ENCODE data around the gene SLC23A1. TPM values are rescaled to one million over a fixed set of nuclear protein-coding genes. Genes with fewer than 3 reads are reported as not detected.

Gene SLC23A1
- total and polyA plus RNA-seq, 9 donors = 0.04 to 2.1 (median 0.23) TPM

DNA sequence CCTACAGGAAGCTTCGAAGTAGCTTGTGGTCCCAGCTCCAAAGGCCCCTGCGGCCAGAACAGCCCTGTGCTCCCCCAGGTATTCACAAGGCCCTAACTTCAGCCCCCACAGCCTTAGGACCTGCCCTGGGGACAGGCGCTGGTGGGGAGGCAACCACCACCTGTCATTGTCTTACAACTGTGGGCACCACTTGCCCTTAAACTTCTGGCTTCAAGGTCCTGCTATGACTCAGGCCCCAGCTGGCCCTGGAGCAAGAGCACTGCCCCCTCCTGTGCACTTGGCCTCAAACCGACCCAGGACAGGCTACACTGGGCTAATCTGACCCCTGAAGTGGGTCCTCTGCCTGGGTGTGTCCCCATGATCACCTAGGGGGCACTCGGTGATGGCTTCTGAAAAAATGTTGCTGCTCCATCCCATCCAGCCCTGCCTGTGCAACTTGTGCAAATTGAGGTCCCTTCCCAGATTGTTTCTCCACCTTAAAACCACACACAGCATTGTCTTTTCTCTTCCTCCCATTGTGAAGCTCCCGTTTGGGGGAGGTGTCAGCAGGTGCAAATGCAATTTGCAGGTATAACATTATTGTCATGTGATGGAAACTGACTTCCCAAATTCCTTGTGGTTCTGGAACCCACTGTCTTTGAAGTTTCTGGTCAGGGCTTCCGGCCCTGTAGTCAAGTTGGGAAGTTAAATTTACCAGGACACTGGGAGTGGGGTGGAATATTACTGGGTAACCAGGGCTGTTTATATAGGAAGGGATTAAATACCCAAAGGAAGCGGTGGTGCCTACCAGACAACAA lies 12.9 kb upstream of the SLC23A1 start:
- Histone ChIP-seq H3K27ac (ENCODE audit: low read length) (peak overlapping the region; percentile 91), H3K9me3 (replicated peaks; ENCODE audit: control insufficient read depth, low read depth, low read length) (no peaks in the 10 kb centered on the region), H3K36me3 (ENCODE audit: control insufficient read depth, insufficient read depth, low read length) (peaks cover 10% of the 10 kb centered on the region), H3K4me1 (ENCODE audit: control insufficient read depth, insufficient read depth, low read length) (peaks cover 57% of the 10 kb centered on the region), H3K27me3 (ENCODE audit: control insufficient read depth, insufficient read depth, low read length) (peaks cover 39% of the 10 kb centered on the region), H3K4me3 (ENCODE audit: low read length) (peak overlapping the region; percentile 66)
- DNase-seq = peak; percentile 73
- WGBS (ENCODE audit: insufficient coverage) = 81% methylated on average over 6 of the region's 8 CpGs

DNA sequence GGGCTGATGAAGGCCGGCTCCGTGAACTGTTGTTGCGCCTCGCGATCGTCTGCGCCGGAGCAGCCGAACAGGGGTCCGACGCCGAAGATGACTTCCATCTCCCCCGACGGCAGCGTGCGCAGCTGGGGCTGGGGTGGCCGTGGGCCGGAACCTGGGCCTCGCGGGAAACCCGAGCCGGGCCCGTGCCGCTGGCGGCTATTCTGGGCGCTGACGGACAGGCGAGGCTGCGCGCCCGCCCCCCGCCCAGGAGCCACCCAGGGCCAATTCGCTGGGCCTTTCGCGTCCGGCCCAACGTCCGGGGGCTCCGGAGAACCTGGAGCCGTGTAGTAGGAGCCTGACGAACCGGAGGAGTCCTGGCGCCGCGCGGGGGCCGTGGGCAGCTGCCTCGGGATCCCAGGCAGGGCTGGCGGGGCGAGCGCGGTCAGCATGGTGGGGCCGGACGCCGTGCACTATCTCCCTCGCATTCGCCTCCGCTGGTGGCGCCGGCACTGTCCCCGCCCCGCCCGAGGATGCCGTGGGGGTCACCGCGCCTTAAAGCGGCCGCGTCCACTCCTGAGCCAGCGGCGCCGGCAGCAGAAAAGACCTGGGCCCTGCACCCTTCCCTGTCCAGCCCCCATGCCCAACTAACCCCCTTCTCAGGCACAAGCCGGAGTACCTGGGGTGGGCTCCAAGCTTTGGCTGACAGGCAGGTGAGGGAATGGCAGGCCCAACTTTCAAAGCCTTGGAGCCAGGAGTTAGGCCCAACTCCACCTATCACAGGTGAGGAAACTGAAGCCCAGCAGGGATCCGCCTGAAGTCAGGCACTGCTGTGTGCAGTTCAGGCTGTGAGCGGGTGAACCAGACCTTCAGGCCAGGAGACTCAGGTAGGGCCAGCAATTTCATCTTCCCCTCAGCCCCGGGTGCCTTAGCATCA lies 11.8 kb upstream of the SLC23A1 start, which contains the start of gene PROB1:
TSS of gene PROB1 (minus strand) at position 451 of the 913 bp plus-strand sequence. CDS start at position 428, 23 bp downstream.
- Histone ChIP-seq H3K4me1 (ENCODE audit: control insufficient read depth, insufficient read depth, low read length) (peaks cover 57% of the 10 kb centered on the region), H3K4me3 (ENCODE audit: low read length) (peak within 1 kb of the TSS; percentile 66), H3K27ac (ENCODE audit: low read length) (peak within 1 kb of the TSS; percentile 91), H3K27me3 (ENCODE audit: control insufficient read depth, insufficient read depth, low read length) (peaks cover 39% of the 10 kb centered on the region), H3K9me3 (replicated peaks; ENCODE audit: control insufficient read depth, low read depth, low read length) (no peaks in the 10 kb centered on the region), H3K36me3 (ENCODE audit: control insufficient read depth, insufficient read depth, low read length) (peaks cover 15% of the 10 kb centered on the region)
- 7% methylated on average over 72 of the region's 76 CpGs for WGBS (ENCODE audit: insufficient coverage)
- DNase-seq = peak; percentile 72

DNA sequence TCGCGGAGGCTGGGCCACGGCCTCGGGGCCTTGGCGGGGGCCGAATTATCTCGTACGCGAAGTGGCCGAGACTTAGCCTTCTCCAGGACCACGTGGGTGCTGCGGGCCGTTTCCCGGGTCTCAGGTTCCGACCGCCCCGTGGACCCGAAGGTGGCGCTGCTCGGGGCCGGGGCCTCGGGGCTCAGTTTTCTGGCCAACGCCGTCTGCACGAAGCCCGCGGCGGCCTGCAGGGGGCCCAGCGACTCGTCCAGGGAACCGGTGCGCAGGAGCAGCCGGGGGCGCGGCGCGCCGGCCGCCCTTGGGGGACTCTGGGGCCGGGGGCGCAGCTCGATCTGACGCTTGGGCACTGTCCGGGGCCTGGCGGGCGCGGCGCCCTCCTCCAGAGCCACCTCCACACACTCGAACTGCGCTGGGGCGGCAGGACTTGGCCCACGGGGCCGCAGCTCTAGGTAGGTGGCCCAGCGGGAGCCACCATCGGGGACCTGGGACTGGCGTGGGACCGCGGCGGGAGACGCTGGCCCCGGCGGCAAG lies 11.1 kb upstream of the SLC23A1 start:
- peaks cover 39% of the 10 kb centered on the region for H3K27me3 ChIP-seq (ENCODE audit: control insufficient read depth, insufficient read depth, low read length)
- H3K4me3 ChIP-seq (ENCODE audit: low read length) = peak overlapping the region; percentile 66
- DNase-seq = peak; percentile 52
- peak overlapping the region; percentile 87 for H3K27ac ChIP-seq (ENCODE audit: low read length)
- peaks cover 15% of the 10 kb centered on the region for H3K36me3 ChIP-seq (ENCODE audit: control insufficient read depth, insufficient read depth, low read length)
- H3K9me3 ChIP-seq (replicated peaks; ENCODE audit: control insufficient read depth, low read depth, low read length) = no peaks in the 10 kb centered on the region
- peaks cover 57% of the 10 kb centered on the region for H3K4me1 ChIP-seq (ENCODE audit: control insufficient read depth, insufficient read depth, low read length)
- under 1% methylated on average over 61 of the region's 62 CpGs for WGBS (ENCODE audit: insufficient coverage)

DNA sequence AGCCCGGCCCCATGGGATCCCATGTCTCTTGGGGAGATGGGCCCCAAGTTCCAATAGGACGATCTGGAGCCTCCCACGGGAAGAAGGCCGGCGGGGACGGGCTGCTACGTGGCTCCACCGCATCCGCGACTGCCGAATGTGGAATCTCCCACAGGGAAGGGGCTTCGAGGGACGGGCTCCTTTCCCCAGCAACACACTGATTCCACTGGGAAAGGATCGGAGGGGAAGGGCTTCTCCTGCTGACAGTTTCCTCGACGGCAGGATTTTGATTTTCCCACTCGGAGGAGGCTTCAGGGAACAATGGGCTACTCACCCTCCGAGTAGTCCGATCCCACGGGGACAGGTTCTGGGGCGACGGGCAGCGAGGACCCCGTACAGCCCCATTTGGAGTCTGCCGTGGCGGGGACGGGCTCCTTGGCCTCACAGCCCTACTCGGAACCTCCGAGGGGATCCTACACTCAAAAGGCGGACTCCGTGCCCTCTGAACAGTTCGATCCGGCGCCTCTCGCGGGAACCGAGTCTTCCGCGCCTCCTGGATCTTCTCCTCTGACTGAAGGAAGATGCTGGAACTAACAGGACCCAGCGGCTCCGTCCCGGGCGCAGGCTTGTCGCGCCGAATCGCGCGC lies 10.5 kb upstream of the SLC23A1 start:
- Histone ChIP-seq H3K27me3 (ENCODE audit: control insufficient read depth, insufficient read depth, low read length) (peaks cover 39% of the 10 kb centered on the region), H3K4me1 (ENCODE audit: control insufficient read depth, insufficient read depth, low read length) (peaks cover 60% of the 10 kb centered on the region), H3K36me3 (ENCODE audit: control insufficient read depth, insufficient read depth, low read length) (peaks cover 15% of the 10 kb centered on the region), H3K27ac (ENCODE audit: low read length) (peak overlapping the region; percentile 47), H3K4me3 (ENCODE audit: low read length) (peak overlapping the region; percentile 66), H3K9me3 (replicated peaks; ENCODE audit: control insufficient read depth, low read depth, low read length) (no peaks in the 10 kb centered on the region)
- WGBS (ENCODE audit: insufficient coverage) = 4% methylated on average over 40 of the region's 49 CpGs
- no peak for DNase-seq

DNA sequence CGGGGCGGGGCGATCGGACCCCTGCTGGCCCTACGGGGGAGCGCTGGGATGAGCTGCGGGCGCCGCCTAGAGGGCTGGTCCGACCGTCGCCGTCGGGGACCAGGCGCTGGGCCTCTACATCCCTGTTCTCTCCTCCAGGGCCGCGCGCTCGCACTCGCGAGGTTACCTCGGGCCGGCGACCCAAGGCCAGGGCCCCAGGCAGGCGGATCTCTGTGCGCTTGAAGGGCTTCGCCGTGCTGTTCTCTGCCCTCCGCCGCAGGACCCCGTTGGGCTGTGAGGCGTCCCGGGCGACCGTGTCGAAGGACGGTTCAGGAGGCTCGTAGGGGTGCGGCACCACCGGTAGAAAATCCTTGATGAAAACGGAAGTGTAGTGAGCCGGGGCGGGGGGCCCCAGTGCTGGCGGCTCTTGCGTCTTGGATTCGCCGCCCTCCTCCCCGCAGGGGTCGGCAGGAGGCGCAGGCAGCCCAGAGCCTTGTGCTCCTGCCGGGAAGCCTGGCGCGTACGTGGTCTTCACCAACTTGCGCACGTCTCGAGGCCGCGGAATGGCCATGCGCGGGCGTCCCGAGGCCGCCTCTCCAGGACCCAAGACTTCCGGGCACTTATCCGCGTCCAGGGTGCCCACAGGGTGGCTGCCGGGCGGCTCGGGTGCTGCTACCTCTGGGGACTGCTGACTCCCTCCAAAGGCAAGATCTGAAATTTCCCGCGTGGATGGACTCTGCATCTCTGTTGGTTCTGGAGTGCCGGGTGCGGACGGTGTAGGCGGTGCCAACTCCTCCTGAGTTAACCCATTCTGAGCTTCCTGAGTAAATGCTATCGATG lies 9.8 kb upstream of the SLC23A1 start:
- peaks cover 39% of the 10 kb centered on the region for H3K27me3 ChIP-seq (ENCODE audit: control insufficient read depth, insufficient read depth, low read length)
- H3K4me3 ChIP-seq (ENCODE audit: low read length) = peak overlapping the region; percentile 66
- DNase-seq = peak; percentile 57
- peaks cover 15% of the 10 kb centered on the region for H3K36me3 ChIP-seq (ENCODE audit: control insufficient read depth, insufficient read depth, low read length)
- H3K4me1 ChIP-seq (ENCODE audit: control insufficient read depth, insufficient read depth, low read length) = peaks cover 67% of the 10 kb centered on the region
- WGBS (ENCODE audit: insufficient coverage) = 1% methylated on average over 71 of the region's 77 CpGs
- H3K27ac ChIP-seq (ENCODE audit: low read length) = peak overlapping the region; percentile 47
- H3K9me3 ChIP-seq (replicated peaks; ENCODE audit: control insufficient read depth, low read depth, low read length) = no peaks in the 10 kb centered on the region

DNA sequence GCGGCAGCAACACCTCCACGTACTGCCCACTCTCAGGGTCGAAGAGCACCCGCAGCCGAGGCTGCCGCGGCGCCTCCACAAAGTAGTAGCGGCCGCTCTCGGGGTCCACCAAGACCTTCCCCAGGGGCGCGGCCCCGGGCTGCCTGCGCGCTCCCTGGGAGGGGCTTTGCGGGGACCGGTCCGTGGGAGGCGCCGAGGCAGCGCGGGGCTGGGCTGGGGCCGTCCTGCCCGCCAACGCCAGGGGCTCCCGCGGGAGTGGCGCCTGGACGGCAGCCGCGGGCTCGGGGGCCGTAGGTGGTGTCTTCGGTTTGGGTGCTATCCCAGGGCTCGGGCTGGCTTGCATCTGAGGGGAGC lies 9.2 kb upstream of the SLC23A1 start:
- Histone ChIP-seq H3K27ac (ENCODE audit: low read length) (no peak overlapping the region), H3K4me3 (ENCODE audit: low read length) (peak overlapping the region; percentile 66), H3K36me3 (ENCODE audit: control insufficient read depth, insufficient read depth, low read length) (peaks cover 15% of the 10 kb centered on the region), H3K9me3 (replicated peaks; ENCODE audit: control insufficient read depth, low read depth, low read length) (no peaks in the 10 kb centered on the region), H3K4me1 (ENCODE audit: control insufficient read depth, insufficient read depth, low read length) (peaks cover 67% of the 10 kb centered on the region), H3K27me3 (ENCODE audit: control insufficient read depth, insufficient read depth, low read length) (peaks cover 39% of the 10 kb centered on the region)
- 3% methylated on average over 35 of the region's 36 CpGs for WGBS (ENCODE audit: insufficient coverage)
- no peak for DNase-seq

DNA sequence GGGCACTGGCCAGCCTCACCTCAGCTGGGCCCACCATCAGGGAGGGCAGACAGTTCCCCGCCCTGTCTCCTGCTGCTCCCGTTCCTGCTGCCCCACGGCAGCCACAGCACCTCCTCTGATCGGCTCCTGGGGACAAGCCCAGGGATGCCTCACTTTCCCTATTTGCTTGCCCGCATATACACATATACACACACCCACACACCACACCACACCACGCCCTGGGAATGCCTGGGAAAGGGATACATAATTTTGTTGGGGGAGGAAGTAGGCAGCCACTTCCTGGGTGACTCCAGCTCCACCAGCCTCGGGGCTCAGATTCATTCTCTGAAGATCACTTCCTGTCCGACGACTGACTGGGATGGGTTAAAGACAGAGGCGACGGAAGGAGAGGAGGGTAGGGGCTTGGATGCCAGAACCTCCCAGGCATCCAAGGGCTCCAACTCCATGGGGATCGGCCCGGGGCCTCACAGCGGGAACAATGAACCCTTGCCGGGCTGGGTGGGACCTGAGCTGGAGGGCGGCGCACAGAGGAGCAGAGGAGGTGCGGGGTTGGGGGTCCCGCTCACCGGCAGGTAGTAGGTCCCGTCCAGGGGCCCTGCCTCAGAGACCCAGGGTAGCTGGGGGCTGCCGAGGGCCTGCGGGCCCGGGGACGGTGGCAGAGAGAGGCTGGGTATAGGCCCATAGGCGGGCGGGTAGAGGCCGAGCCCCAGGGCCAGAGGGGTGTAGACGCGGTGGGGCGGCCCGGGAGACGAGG lies 8.7 kb upstream of the SLC23A1 start:
- peak overlapping the region; percentile 66 for H3K4me3 ChIP-seq (ENCODE audit: low read length)
- H3K27me3 ChIP-seq (ENCODE audit: control insufficient read depth, insufficient read depth, low read length) = peaks cover 39% of the 10 kb centered on the region
- H3K27ac ChIP-seq (ENCODE audit: low read length) = peak overlapping the region; percentile 1
- 34% methylated on average over 27 of the region's 33 CpGs for WGBS (ENCODE audit: insufficient coverage)
- no peaks in the 10 kb centered on the region for H3K9me3 ChIP-seq (replicated peaks; ENCODE audit: control insufficient read depth, low read depth, low read length)
- no peak for DNase-seq
- H3K36me3 ChIP-seq (ENCODE audit: control insufficient read depth, insufficient read depth, low read length) = peaks cover 15% of the 10 kb centered on the region
- H3K4me1 ChIP-seq (ENCODE audit: control insufficient read depth, insufficient read depth, low read length) = peaks cover 62% of the 10 kb centered on the region

DNA sequence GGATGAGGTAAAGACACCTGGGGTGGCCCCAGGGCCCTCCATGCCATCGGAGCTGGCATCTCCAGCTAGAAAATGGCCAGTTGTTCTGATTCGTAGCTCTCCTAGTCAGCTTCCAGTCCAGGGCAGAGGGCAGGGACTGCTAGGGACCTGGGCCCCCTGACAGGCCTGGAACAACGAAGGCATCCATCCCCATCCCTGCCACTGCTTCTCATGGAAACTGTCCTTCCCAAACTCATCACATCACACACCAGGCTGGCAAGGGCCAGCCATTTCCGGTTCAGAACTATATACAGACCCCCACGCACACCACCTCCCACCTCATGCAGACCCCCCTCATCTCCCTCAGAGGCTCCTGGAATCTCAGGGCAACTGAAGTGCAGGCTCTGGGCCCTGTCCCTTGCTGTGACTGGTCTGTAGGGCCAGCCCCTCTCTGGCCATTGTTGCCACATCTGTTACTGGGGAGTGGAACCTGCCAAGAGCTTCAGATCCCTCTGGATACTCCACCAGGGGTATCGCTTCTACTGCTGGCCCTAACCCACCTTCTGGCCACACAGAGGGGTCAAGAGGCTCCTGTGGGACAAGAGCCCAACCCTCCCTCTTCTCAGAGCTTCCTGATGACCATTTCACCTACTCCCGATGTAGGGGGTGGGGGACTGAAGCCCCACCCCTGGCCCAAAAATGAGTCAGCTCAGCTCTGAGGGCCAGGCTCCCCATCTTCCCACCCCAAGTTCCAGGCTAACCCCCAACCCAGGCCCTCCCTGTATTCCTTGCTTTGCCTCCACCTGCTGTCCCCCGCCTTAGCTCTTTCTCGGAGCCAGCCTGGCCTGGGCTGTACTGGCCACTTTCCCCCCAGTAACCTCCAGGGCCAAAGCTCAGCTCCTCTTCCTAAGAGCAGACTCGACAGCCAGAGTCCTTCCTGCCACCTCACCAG lies 7.8 kb upstream of the SLC23A1 start:
- Histone ChIP-seq H3K4me1 (ENCODE audit: control insufficient read depth, insufficient read depth, low read length) (peaks cover 53% of the 10 kb centered on the region), H3K27me3 (ENCODE audit: control insufficient read depth, insufficient read depth, low read length) (peaks cover 36% of the 10 kb centered on the region)
- no peak for DNase-seq

More for the DNA sequence above, 7.8 kb upstream of the SLC23A1 start:
- peak overlapping the region; percentile 66 for H3K4me3 ChIP-seq (ENCODE audit: low read length)
- peaks cover 15% of the 10 kb centered on the region for H3K36me3 ChIP-seq (ENCODE audit: control insufficient read depth, insufficient read depth, low read length)
- WGBS (ENCODE audit: insufficient coverage) = 78% methylated on average over 8 of the region's 10 CpGs
- H3K27ac ChIP-seq (ENCODE audit: low read length) = no peak overlapping the region
- H3K9me3 ChIP-seq (replicated peaks; ENCODE audit: control insufficient read depth, low read depth, low read length) = no peaks in the 10 kb centered on the region
